SK-N-MC (cell line): ENCODE measurements around the gene IGF1R.
A peak's percentile ranks its signal among the peaks of the same experiment; 100 is the strongest.

Source experiments
- EZH2 ChIP-seq: fragments of 200-600 bp; sonication (generic); IDR thresholded peaks from one replicate; pipeline ENCODE4 v1.6.1; 2017; ENCODE audit warnings: antibody characterized with exemption
- FOXP2 ChIP-seq: optimal IDR thresholded peaks from 2 replicates; pipeline ENCODE3; 2011; ENCODE audit warnings: mild to moderate bottlenecking, moderate library complexity; ENCODE audit not compliant: insufficient read depth; ENCODE audit errors: extremely low read length, control extremely low read depth
- POLR2AphosphoS5 ChIP-seq: IDR thresholded peaks from 2 replicates; pipeline ENCODE4 v1.6.1; 2012; ENCODE audit warnings: mild to moderate bottlenecking, low read depth, low read length, borderline replicate concordance

DNA sequence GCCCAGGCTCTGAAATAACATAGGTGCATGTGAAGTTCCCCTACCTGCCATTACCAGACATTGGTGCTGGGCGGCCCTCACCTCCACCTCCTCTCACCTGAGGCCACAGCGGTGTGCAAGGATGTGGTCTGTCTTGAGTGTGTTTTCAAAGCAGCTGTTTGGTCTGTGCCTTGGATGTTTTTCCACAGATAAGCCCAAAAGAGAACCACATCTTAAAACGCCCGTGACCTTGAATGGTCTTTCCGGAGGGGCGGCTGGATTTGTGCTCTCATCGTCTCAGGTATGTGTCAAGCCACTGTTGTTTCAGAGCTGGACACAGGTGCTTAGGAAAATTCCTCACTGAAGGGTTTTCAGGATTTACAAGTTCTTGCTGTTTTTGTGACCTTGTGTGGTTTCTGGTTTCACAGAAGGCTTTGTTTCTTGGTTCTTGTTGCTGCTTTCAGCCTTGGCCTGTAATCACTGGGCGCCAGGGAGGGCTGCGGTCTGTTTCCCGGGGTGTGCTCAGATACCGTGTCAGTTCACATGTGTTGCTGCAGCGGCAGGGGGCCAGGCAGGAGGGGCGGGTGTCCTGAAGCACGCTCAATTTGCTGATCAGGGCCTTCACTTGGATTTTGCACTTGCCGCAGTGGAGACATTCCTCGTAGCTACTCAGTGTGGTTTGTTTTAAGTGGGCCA, 128.4 kb downstream of the IGF1R start:
- TF ChIP-seq EZH2 (no peak), POLR2AphosphoS5 (no peak), FOXP2 (peak; percentile 30)
